NCI-H1436 treated with DMSO at 0.1 percent for 48 hours (cell line): Measurements from ENCODE around the gene DUSP9.

Source experiments
- DNase-seq: peaks from one replicate; lab custom pipeline; 2025; lab: John Stamatoyannopoulos, UW

DUSP9 gene

GRCh38 chrX:153647461-153648357 is 706 bp downstream of the DUSP9 start:
- DNase-seq: no peak

- no peak for DNase-seq
Measured at GRCh38 chrX:153648358-153649177, 1.6 kb downstream of the DUSP9 start.

- no peak for DNase-seq
Measured at GRCh38 chrX:153649178-153649914, 2.3 kb downstream of the DUSP9 start.

GRCh38 chrX:153649915-153650782 is 3.1 kb downstream of the DUSP9 start:
- no peak for DNase-seq

GRCh38 chrX:153650959-153651358 is 4.0 kb downstream of the DUSP9 start:
- DNase-seq: no peak

GRCh38 chrX:153651540-153652079 is 4.6 kb downstream of the DUSP9 start:
- DNase-seq: no peak

GRCh38 chrX:153653556-153653955 is 6.6 kb downstream of the DUSP9 start:
- no peak for DNase-seq

GRCh38 chrX:153657161-153657560 is 10.2 kb downstream of the DUSP9 start:
- DNase-seq: no peak

- DNase-seq: no peak
Measured at GRCh38 chrX:153659268-153659667, 12.3 kb downstream of the DUSP9 start.

- DNase-seq: no peak
Measured at GRCh38 chrX:153662266-153662665, 15.3 kb downstream of the DUSP9 start.

GRCh38 chrX:153665726-153666306 is 18.8 kb downstream of the DUSP9 start:
- no peak for DNase-seq

- DNase-seq: no peak
Measured at GRCh38 chrX:153667281-153667955, 20.4 kb downstream of the DUSP9 start.

- DNase-seq: peak; percentile 1
Measured at GRCh38 chrX:153667956-153668396, 21.0 kb downstream of the DUSP9 start.

- DNase-seq: no peak
Measured at GRCh38 chrX:153668423-153669173, 21.6 kb downstream of the DUSP9 start.

GRCh38 chrX:153669174-153669890 is 22.3 kb downstream of the DUSP9 start:
- no peak for DNase-seq

GRCh38 chrX:153669901-153670731 is 23.1 kb downstream of the DUSP9 start:
- DNase-seq: no peak

GRCh38 chrX:153670748-153671588 is 24.0 kb downstream of the DUSP9 start:
- DNase-seq: no peak
